Measurements from ENCODE around the gene SLC3A2. TPM values are rescaled to one million over a fixed set of nuclear protein-coding genes. Genes with fewer than 3 reads are reported as not detected.
A peak's percentile ranks its signal among the peaks of the same experiment; 100 is the strongest.

SLC3A2 gene
- total and polyA plus RNA-seq, 2 of the 13 experiments (the other 11 are each of a cell fraction or from before 2014, with no cell fraction given): 213 to 226 TPM

DNA sequence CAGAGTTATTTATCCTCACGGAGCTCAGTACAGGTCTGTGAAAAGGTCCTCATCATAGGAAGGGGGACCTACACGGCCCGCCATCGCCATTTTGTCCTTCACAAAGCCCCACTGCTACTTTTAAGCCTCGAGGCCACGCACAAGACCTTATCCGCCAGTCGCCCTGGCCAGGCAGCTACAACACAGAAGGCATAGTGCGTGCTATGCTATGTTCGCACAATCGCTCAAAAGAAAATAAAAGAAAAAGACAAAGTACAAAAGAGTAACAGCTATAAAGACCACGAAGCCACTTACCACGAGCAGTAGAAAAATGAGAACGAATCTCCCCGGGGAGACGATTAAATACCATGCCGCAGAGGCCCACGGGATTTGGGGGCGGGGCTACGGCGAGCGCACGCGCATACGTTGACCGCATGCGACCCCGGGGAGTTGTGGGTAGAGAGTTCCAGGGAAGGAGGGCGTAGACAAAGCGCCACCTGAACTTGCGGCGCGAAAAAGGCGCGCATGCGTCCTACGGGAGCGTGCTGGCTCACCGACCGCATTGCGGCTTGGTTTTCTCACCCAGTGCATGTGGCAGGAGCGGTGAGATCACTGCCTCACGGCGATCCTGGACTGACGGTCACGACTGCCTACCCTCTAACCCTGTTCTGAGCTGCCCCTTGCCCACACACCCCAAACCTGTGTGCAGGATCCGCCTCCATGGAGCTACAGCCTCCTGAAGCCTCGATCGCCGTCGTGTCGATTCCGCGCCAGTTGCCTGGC, 24.9 kb upstream of the SLC3A2 start (continued):
- no peak for TF ChIP-seq RFXANK (CRISPR knock-in tag; IDR thresholded peaks at IDR 0.05)
- TF ChIP-seq ZNF546 (CRISPR knock-in tag; conservative IDR thresholded peaks at IDR 0.05): peak; percentile 85
- TF ChIP-seq PTBP1 (IDR thresholded peaks at IDR 0.05; ENCODE audit: low read depth, low read length, poor library complexity, severe bottlenecking): no peak
- TF ChIP-seq, protein P1, sequence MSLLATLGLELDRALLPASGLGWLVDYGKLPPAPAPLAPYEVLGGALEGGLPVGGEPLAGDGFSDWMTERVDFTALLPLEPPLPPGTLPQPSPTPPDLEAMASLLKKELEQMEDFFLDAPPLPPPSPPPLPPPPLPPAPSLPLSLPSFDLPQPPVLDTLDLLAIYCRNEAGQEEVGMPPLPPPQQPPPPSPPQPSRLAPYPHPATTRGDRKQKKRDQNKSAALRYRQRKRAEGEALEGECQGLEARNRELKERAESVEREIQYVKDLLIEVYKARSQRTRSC (CRISPR knock-in tag; IDR thresholded peaks at IDR 0.05; ENCODE audit: low read depth): 0 out of 2 replicates have a peak, but pooled peaks have one; percentile 53
- peak; percentile 94 for TF ChIP-seq GTF2F1 (IDR thresholded peaks at IDR 0.05; ENCODE audit: low read length)
- TF ChIP-seq, protein P2, sequence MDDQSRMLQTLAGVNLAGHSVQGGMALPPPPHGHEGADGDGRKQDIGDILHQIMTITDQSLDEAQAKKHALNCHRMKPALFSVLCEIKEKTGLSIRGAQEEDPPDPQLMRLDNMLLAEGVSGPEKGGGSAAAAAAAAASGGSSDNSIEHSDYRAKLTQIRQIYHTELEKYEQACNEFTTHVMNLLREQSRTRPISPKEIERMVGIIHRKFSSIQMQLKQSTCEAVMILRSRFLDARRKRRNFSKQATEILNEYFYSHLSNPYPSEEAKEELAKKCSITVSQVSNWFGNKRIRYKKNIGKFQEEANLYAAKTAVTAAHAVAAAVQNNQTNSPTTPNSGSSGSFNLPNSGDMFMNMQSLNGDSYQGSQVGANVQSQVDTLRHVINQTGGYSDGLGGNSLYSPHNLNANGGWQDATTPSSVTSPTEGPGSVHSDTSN (CRISPR knock-in tag; IDR thresholded peaks at IDR 0.05; ENCODE audit: borderline replicate concordance): peak; percentile 49; the same call in 1 of the 2 replicates
- TF ChIP-seq SUZ12 (IDR thresholded peaks at IDR 0.05; ENCODE audit: low read depth, low read length): peak; percentile 70
- TF ChIP-seq KDM2A (CRISPR knock-in tag; IDR thresholded peaks at IDR 0.05; ENCODE audit: borderline replicate concordance, low read depth): peak; percentile 91
- TF ChIP-seq, protein P3, sequence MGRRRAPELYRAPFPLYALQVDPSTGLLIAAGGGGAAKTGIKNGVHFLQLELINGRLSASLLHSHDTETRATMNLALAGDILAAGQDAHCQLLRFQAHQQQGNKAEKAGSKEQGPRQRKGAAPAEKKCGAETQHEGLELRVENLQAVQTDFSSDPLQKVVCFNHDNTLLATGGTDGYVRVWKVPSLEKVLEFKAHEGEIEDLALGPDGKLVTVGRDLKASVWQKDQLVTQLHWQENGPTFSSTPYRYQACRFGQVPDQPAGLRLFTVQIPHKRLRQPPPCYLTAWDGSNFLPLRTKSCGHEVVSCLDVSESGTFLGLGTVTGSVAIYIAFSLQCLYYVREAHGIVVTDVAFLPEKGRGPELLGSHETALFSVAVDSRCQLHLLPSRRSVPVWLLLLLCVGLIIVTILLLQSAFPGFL (CRISPR knock-in tag; IDR thresholded peaks at IDR 0.05): no peak
- peak; percentile 64 for TF ChIP-seq TAF15 (IDR thresholded peaks at IDR 0.05; ENCODE audit: low read depth, low read length, poor library complexity, severe bottlenecking)
- TF ChIP-seq, protein P4, sequence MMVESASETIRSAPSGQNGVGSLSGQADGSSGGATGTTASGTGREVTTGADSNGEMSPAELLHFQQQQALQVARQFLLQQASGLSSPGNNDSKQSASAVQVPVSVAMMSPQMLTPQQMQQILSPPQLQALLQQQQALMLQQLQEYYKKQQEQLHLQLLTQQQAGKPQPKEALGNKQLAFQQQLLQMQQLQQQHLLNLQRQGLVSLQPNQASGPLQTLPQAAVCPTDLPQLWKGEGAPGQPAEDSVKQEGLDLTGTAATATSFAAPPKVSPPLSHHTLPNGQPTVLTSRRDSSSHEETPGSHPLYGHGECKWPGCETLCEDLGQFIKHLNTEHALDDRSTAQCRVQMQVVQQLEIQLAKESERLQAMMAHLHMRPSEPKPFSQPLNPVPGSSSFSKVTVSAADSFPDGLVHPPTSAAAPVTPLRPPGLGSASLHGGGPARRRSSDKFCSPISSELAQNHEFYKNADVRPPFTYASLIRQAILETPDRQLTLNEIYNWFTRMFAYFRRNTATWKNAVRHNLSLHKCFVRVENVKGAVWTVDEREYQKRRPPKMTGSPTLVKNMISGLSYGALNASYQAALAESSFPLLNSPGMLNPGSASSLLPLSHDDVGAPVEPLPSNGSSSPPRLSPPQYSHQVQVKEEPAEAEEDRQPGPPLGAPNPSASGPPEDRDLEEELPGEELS (CRISPR knock-in tag; IDR thresholded peaks at IDR 0.05): peak; percentile 66
- peak; percentile 56; the same call in 1 of the 2 replicates for TF ChIP-seq SIX1 (CRISPR knock-in tag; IDR thresholded peaks at IDR 0.05; ENCODE audit: borderline replicate concordance)
- TF ChIP-seq, protein P5, sequence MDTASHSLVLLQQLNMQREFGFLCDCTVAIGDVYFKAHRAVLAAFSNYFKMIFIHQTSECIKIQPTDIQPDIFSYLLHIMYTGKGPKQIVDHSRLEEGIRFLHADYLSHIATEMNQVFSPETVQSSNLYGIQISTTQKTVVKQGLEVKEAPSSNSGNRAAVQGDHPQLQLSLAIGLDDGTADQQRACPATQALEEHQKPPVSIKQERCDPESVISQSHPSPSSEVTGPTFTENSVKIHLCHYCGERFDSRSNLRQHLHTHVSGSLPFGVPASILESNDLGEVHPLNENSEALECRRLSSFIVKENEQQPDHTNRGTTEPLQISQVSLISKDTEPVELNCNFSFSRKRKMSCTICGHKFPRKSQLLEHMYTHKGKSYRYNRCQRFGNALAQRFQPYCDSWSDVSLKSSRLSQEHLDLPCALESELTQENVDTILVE (CRISPR knock-in tag; IDR thresholded peaks at IDR 0.05): peak; percentile 32; the same call in 1 of the 2 replicates
- peak; percentile 84 for TF ChIP-seq ZNF501 (CRISPR knock-in tag; IDR thresholded peaks at IDR 0.05)
- TF ChIP-seq ZNF816 (CRISPR knock-in tag; IDR thresholded peaks at IDR 0.05; ENCODE audit: borderline replicate concordance): peak; percentile 95; the same call in 1 of the 2 replicates
- TF ChIP-seq, protein P6, sequence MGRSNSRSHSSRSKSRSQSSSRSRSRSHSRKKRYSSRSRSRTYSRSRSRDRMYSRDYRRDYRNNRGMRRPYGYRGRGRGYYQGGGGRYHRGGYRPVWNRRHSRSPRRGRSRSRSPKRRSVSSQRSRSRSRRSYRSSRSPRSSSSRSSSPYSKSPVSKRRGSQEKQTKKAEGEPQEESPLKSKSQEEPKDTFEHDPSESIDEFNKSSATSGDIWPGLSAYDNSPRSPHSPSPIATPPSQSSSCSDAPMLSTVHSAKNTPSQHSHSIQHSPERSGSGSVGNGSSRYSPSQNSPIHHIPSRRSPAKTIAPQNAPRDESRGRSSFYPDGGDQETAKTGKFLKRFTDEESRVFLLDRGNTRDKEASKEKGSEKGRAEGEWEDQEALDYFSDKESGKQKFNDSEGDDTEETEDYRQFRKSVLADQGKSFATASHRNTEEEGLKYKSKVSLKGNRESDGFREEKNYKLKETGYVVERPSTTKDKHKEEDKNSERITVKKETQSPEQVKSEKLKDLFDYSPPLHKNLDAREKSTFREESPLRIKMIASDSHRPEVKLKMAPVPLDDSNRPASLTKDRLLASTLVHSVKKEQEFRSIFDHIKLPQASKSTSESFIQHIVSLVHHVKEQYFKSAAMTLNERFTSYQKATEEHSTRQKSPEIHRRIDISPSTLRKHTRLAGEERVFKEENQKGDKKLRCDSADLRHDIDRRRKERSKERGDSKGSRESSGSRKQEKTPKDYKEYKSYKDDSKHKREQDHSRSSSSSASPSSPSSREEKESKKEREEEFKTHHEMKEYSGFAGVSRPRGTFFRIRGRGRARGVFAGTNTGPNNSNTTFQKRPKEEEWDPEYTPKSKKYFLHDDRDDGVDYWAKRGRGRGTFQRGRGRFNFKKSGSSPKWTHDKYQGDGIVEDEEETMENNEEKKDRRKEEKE (IDR thresholded peaks at IDR 0.05): no peak
- no peak for TF ChIP-seq ETV6 (CRISPR knock-in tag; conservative IDR thresholded peaks at IDR 0.05)
